ENCODE data around the gene PPP1R36. TPM values are rescaled to one million over a fixed set of nuclear protein-coding genes. Genes with fewer than 3 reads are reported as not detected.
"Not testable (repeated sequence)": the region's sequence is repeated elsewhere in the genome, so short reads cannot be mapped to it uniquely, and the experiment has no call there.

Gene PPP1R36
- total RNA-seq, 1 donor from 2014 or later = 2.5 TPM

DNA sequence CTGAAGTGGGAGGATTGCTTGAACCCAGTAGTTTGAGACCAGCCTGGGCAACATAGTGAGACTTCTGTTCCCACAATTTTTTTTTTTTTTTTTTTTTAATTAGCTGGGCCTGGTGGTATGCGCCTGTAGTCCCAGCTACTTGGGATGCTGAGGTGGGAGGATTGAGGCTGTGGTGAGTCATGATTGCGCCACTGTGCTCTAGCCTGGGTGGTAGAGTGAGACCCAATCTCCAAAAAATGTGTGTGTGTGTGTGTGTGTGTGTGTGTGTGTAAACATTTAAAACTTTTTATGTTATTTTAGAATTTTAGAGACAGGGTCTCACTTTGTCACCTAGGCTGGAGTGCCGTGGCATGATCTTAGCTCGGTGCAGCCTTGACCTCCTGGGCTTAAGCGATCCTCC lies 6.8 kb downstream of the PPP1R36 start:
- ATAC-seq (no peak), DNase-seq (ENCODE audit: low spot score) (no peak)
- intact Hi-C loops (cut with DNase I) = no loop called here

DNA sequence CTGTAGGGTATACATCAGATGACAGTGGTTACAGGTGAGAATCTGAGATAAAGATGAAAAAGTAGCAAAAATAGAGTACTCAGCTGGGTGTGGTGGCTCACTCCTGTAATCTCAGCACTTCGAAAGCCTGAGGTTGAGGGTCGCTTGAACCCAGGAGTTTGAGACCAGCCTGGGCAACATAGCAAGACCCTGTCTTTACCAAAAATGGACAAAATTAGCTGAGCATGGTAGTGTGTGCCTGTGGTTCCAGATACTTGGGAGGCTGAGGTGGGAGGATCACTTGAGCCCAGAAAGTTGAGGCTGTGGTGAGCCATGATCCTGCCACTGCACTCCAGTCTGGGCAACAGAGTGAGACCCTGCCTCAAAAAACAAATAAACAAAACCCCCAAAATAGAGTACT lies 8.5 kb downstream of the PPP1R36 start:
- DNase-seq (ENCODE audit: low spot score); ATAC-seq; intact Hi-C loops (cut with DNase I): not testable (repeated sequence)

- intact Hi-C loops (cut with DNase I) = no loop called here
- DNase-seq (ENCODE audit: low spot score) = no peak
- ATAC-seq = no peak
Observed at GRCh38 chr14:64561631-64562030, 11.9 kb downstream of the PPP1R36 start.

DNA sequence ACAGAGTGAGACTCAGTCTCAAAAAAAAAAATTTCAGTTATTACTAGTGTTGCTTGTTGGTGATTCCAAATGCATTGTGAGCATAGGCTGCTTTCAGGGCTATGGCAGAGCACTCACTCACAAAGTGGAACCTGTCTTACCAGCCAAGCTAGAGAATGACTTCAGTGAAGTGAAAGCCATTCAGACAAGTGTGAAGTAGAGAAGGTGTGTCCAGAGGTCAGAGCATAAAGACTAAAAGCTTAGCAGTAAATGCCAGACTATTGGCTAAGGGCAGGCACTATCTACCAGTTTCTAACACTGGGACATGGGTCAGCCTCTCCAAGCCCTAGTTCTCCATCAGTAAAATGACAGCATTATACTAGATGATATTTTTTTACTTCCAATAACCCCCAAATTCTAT lies 12.7 kb downstream of the PPP1R36 start:
- ATAC-seq = no peak
- intact Hi-C loops (cut with DNase I) = no loop called here
- DNase-seq (ENCODE audit: low spot score) = no peak

GRCh38 chr14:64563696-64564095 lies 13.9 kb downstream of the PPP1R36 start:
- intact Hi-C loops (cut with DNase I) = no loop called here
- DNase-seq (ENCODE audit: low spot score) (no peak), ATAC-seq (no peak)

DNA sequence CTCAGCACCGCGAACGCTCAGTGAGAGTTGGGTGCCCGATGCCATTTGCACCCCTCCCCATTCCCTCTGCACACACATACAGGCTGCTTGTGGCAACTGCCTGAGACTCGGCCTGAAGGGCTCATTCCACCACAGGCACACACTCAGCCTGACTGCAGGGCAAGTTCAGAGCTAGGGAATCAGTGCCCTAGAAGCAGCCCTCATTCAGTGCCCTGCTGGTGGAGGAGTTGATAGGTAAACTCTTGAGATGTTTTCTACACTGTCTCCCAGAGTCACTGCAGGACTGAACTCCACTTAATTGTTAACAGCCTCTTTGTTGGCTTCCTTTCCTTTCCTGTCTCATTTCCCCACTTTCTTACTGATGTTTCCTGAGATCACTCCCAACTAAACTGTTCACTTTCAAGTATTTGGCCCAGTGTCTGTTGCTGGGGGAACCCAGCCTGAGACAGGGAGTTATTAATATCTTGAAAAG lies 16.9 kb downstream of the PPP1R36 start:
- DNase-seq (ENCODE audit: low spot score) (no peak), ATAC-seq (peak; percentile 38)
- intact Hi-C loops (cut with DNase I) = no loop called here

DNA sequence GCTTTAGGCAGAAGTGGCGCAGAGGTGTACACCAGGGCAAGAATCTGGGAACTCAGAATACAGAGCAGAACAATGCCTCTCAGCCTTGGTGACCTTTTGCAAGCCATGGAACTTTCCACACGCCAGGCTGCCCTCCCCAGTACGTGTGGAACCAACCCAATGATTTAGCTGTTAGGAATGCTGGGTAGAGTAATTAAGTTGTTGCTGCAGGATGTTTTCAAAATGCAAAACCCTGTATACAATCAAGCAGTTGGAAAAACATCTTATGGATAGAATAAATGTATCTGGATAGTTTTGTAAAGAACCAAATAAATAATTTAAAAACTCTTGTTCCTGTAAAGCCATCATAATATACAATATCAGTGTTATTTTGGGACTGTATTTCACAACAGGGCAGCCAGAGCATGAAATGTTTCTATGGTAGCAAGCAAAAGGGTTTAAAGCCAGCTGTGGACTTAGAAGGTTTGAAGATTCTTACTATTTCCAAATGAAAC lies 19.4 kb downstream of the PPP1R36 start:
- ATAC-seq (peak; percentile 91), DNase-seq (ENCODE audit: low spot score) (peak; percentile 70)
- intact Hi-C loops (cut with DNase I) = no loop called here

DNA sequence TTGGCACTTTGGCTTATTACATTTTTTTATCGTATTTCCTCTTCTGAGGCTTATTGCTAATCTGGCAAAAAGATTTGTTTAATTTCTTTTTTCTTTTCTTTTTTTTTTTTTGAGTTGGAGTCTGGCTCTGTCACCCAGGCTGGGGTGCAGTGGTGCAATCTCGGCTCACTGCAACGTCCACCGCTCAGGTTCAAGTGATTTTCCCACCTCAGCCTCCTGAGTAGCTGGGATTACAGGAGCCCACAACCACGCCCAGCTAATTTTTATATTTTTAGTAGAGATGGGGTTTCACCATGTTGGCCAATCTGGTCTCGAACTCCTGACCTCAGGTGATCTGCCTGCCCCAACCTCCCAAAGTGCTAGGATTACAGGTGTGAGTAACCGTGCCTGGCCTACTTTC lies 19.9 kb downstream of the PPP1R36 start:
- peak; percentile 33 for ATAC-seq
- DNase-seq (ENCODE audit: low spot score); intact Hi-C loops (cut with DNase I): not testable (repeated sequence)

- ATAC-seq (peak; percentile 35), DNase-seq (ENCODE audit: low spot score) (no peak)
- intact Hi-C loops (cut with DNase I) = no loop called here
Observed at GRCh38 chr14:64572386-64573104, 22.8 kb downstream of the PPP1R36 start.

GRCh38 chr14:64573109-64573508 lies 23.3 kb downstream of the PPP1R36 start:
- ATAC-seq (peak; percentile 66), DNase-seq (ENCODE audit: low spot score) (no peak)
- intact Hi-C loops (cut with DNase I) = no loop called here

DNA sequence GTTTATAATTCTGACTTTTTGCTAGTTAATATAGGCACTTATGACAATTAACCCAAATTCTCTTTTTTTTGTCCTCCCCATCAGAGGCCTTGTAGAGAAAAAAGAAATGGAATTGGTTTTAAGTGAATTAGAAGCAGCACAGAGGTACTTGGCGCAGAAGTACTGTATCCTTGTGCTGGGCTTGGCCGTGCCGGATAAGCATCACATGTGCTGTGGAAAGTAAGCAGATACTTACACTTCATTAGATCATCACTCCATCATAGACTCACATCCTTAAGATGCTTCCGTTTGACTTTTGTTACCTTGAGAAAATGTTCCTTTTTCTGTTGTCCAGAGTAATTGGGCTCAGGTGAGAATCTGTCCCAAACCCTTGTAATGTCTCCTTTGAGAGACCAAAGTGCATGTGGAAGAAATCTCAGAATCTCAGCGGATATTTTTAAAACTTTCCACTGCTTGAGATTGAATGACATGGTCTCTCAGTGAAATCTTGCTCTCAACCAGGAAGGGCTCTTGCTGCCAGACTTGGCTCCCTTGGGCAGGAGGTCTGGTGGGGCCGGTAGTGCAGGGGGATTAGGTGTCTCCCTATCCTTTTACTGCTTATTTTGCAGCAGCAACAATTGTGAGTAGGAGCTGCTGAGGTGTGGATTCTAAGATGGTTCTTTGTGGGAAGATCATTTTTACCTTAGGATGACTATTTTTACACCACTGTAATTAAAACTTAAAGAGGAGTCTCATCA lies 24.8 kb downstream of the PPP1R36 start:
- DNase-seq (ENCODE audit: low spot score) (no peak), ATAC-seq (no peak)
- intact Hi-C loops (cut with DNase I) = no loop called here

DNA sequence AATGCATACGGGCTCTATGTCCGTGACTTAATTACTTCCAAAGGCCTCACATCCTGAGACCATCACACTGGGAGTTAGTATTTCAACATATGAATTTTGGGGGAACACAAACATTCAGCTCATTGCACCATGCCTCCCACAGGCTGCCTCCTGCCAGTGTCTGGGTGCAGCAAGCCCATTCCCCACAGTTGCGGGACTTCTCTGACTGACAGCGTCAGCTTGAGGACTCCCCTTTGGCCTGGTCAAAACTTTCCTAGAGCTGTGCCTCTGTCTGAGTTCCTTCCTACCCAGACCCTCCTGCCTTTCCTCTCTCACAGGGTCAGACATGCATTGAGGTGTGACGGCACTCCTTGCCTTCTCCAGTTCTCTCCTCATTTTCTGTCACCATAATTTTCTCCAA lies 27.4 kb downstream of the PPP1R36 start:
- ATAC-seq (no peak), DNase-seq (ENCODE audit: low spot score) (no peak)
- intact Hi-C loops (cut with DNase I) = no loop called here

- intact Hi-C loops (cut with DNase I) = no loop called here
- ATAC-seq = no peak
- DNase-seq (ENCODE audit: low spot score) = no peak
Observed at GRCh38 chr14:64580467-64580866, 30.7 kb downstream of the PPP1R36 start.

GRCh38 chr14:64581363-64581762 lies 31.6 kb downstream of the PPP1R36 start:
- intact Hi-C loops (cut with DNase I) = no loop called here
- no peak for DNase-seq (ENCODE audit: low spot score)
- ATAC-seq = no peak

GRCh38 chr14:64581817-64582216 lies 32.1 kb downstream of the PPP1R36 start:
- ATAC-seq (no peak), DNase-seq (ENCODE audit: low spot score) (no peak)
- intact Hi-C loops (cut with DNase I) = no loop called here

DNA sequence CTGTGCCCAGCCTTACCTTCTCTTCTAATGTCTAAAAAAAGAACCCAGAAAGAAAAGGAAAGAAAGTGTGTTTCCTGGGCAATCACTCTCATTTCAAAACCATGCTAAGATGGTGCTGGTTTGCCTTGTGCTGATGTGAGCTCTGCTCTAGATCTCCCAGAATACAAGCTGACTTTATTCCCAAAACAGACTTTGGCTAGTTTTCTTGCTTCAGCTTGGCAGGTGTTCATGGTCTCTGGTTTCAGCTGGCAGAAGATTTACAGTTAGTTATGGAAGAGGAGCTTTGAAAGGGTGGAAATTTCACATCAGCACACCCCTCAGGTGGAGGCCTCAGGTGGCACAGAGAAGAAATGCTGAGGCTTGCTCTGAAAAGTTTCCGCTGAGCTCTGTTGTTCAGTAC lies 34.4 kb downstream of the PPP1R36 start:
- ATAC-seq = no peak
- DNase-seq (ENCODE audit: low spot score) = no peak
- intact Hi-C loops (cut with DNase I) = no loop called here

GRCh38 chr14:64591809-64592208 lies 42.0 kb downstream of the PPP1R36 start:
- DNase-seq (ENCODE audit: low spot score) (no peak), ATAC-seq (no peak)
- intact Hi-C loops (cut with DNase I) = no loop called here

GRCh38 chr14:64594438-64594837 lies 44.7 kb downstream of the PPP1R36 start:
- DNase-seq (ENCODE audit: low spot score) (no peak), ATAC-seq (no peak)
- intact Hi-C loops (cut with DNase I) = no loop called here

DNA sequence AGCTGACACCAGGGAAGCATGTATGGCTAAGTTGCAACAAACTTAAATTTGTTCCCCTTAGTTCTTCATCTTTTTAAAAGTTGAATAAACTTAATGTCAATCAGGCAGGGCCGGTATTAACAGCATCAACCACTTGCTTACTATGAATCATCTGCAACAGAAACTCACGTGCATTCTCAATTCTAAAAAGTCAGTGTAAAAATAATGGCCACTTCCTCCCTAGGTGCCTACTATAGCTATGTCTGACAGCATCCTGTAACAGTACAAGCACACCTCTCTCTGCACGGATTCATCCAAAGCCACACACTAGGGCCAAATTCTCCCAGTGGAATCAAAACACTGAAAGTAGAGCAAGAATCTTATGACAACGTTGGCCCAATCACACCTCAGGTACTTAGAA lies 48.6 kb downstream of the PPP1R36 start:
- DNase-seq (ENCODE audit: low spot score) = no peak
- no peak for ATAC-seq
- intact Hi-C loops (cut with DNase I) = no loop called here

DNA sequence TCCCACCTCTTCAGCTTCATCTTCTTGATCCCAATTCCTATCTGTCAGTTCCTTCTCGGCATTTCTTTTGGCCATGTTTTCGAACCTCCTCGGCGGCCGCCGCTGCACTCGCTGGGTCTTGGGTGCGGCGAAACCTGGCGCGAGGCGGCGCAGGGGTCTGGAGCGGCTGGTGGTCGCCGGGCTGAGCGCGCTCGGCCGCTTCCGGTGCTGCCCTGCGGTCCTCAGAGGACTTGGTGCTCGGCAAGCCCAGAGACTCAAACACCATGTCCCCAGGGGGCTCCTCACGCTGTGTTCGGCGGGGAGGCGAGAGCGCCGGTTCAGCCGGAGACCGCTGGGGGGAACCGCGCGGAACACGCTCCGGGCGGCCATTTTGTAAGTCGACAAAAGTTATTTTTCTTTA lies 51.8 kb downstream of the PPP1R36 start:
- DNase-seq (ENCODE audit: low spot score) (no peak), ATAC-seq (no peak)
- intact Hi-C loops (cut with DNase I) = no loop called here
